ENCODE measurements around the gene PRDM5.

Gene PRDM5

GRCh38 chr4:120902925-120903324 lies 19.6 kb downstream of the PRDM5 start:
- DNase-seq: no peak

DNA sequence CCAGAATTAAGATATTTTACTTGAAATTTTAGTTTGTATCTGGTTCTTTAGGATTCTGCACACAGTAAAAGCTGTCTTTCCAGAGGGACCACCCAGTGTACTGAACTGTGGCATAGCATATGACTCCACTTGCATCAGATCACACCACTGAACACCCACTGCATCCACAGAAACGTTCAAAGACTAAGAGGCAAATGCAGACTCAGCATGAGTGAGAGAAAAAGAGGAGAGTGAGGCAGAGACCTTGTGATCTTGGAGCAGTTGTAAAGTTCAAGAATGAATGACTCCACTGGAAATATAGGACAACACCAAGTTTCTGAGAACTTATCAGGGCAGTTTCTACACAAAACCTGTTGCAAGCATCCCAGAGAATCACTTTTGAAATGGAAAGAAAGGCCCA lies 20.8 kb downstream of the PRDM5 start:
- DNase-seq: no peak

DNA sequence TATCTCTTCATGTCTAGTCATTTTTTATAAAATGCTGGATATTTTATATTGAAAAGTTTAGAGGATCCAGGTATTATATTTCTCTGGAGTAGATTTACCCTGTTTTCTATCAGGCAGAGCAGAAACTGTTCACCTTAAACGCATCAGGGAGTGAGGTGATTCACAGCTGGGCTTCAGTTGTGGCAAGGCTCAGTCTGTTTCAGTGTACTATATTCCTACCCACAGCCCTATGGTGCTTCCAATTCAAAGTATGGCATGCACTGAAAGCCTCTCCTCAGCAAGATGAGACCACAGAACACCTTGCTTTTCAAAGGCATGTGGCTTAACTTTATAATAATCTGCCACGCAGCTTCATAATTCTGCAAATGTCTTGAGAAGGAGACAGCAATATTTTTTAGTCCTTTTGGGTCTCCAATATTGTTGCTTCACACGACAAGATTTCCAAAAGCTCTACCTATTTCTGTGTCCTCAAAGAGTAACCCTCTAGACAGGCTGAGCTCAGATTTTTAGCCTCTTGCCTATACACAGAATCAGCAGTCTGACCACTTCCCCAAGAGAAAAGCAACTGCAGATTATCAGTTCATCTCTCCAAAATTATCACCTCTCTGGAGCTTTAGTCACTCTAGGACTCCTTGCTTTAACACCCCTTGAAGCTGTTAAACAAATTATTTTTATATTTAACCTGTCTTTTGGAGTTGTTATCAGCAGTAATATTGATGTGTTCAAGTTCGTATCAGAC lies 24.4 kb downstream of the PRDM5 start:
- no peak for DNase-seq

- DNase-seq: no peak
Measured at GRCh38 chr4:120895554-120895953, 27.0 kb downstream of the PRDM5 start.

- no peak for DNase-seq
Measured at GRCh38 chr4:120893314-120893713, 29.2 kb downstream of the PRDM5 start.

GRCh38 chr4:120886191-120886590 lies 36.3 kb downstream of the PRDM5 start:
- no peak for DNase-seq

GRCh38 chr4:120881846-120882245 lies 40.7 kb downstream of the PRDM5 start:
- DNase-seq: no peak

DNA sequence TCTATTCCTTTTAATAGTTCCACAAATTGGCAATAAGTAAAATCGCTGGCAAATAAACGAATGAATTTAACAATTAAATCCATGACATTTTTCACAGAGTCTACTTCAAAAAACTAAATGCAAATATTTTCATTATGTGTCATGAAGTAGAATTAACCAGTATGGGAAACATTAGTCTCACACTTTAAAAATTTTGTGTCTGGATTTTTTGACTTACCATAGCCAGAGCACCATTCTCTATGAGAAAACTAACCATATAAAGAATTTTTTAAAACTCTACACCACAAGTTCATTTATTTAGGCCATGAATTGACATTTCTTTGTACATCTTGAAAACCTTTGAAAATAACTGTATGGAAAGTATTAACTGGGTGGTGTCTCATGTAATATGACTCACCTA lies 41.2 kb downstream of the PRDM5 start:
- no peak for DNase-seq

- no peak for DNase-seq
Measured at GRCh38 chr4:120877021-120877420, 45.5 kb downstream of the PRDM5 start.

DNA sequence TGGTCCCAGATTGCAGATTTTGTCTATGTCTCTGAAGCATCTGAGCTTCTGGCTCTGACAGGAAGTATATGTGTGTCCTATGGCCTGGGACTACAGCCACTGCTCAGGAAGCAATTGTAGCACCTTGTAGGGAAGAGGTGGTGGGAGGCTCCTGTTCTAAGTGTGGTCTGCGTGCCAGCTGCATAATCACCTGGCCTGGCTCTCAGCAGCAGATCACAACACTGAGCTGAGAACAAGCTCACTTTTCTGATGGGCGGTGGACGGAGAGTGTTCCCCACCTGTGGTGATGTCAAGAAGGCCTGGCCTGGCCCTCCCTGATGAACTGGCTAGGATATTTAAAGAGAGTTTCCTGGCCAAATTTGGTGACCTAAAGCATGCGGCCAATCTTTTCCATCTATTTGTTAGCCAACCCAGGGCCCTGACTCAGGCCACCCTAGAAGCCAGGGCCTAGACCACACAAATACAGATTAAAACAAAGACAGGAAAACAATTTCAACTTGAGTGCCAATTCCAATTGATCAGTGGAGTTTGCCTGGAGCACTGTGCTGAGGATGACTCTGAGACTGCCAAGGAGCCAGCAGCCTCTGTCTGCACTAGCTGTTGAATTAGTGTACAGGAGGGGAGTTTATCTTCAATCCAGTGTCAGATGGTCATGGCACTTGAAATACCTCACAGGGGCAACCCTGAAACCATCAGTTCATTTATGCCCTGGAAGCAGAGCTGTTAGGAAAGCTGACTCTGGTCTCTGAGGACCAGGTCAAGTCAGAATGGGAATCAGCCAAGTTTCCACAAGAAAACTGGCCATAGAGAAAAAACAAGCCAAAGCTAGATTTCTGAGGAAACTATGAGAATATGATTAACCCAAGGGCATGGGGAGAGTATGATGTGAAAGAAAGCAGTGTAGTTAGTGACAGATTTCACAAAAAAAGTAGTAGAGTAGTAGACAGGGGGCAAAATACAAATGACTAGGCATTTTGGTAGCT lies 47.4 kb downstream of the PRDM5 start:
- DNase-seq: no peak

DNA sequence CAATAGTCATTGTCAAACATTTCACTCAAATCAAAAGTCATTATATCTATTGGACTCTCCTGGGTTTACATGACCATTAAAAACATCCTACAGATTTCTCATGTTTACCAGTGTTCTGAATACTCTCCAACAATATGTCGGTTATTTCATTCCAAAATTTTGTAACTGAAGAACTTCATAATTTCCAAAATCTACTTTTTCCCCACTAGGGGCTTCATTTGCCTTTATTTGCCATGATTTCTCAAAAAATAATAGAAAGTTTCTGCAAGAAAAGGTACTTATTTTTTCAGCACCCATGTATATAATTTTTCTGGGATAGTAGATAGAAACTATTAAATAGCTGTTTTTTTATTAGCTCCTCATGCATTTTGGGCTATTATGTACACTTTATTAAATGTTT lies 49.0 kb downstream of the PRDM5 start:
- no peak for DNase-seq

DNA sequence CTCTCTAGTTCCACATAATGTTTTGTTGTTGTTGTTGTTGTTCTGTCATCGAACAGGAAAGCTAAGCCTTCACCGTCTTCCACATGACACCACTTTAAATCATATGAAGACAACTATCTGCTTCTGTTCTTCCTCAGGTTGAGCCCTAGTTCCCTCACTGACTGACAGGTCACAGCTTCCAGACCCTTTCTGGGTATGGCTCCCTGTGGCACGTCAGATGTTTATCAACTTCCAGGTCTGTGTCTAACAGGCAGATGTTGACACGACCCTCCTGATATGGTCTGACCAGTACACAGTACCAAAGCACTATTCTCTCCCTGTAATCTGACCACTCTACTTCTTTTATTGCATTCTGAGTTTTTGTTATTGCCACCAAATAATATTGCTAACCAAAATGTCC lies 51.4 kb downstream of the PRDM5 start:
- DNase-seq: no peak

DNA sequence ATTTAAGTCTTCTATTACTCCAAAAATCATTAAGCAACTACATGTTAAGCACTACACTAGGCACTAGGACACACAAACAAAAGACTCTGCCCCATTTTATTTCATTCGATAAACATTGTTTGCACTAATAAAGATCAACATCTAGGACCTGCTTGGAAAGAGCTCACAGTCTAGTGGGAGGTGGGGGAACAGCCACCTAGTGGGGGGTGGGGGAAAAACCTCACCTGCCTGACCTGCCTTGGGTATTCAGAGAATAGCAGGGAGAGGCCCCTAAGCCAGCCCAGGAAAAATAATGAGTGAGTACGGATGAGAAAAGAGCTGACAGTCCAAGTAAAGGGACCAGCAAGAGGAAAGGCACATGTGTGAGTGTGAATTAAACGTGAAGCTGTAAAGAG lies 52.2 kb downstream of the PRDM5 start:
- DNase-seq: no peak

GRCh38 chr4:120869613-120870278 lies 52.8 kb downstream of the PRDM5 start:
- DNase-seq: no peak

- DNase-seq: no peak
Measured at GRCh38 chr4:120867506-120867905, 55.0 kb downstream of the PRDM5 start.

GRCh38 chr4:120865985-120866384 lies 56.5 kb downstream of the PRDM5 start:
- no peak for DNase-seq

DNA sequence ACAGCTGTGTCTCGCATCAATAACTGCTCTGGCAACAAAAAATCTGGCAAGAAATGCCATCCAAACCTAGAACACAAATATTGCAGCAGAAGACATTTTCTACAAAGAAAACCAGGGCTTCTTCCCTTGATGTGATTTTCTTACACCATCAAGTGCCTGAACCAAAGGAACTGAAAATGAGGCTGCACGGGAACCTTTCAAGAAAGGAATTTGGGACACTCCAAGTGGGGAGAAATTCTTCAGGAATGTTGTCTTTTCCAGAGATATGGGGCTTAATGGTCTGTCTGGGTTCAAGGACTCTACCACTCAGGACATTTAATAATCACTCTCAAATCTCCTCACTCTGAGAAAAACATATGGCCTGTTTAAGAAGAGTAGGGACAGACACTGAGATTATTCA lies 57.6 kb downstream of the PRDM5 start:
- no peak for DNase-seq

GRCh38 chr4:120862432-120862831 lies 60.1 kb downstream of the PRDM5 start:
- no peak for DNase-seq

- DNase-seq: no peak
Measured at GRCh38 chr4:120861852-120862251, 60.7 kb downstream of the PRDM5 start.

DNA sequence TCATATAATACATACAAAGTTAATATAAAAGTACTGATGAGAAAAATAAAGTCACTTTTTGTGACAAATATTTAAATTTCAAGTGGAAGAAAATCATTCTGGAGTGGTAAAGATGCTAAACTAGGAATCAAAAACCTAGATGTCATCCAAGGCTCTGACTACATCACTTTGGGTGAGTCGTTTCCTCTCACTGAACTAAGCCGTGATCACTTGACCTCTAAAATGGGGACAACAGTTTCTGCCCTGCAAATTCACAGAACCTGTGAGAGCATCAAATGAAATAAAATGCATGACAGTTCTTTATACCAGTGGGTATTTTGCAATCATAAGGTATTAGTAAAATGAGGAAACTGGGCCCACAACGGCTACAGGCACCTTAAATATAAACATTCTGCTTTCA lies 63.8 kb downstream of the PRDM5 start:
- DNase-seq: no peak

DNA sequence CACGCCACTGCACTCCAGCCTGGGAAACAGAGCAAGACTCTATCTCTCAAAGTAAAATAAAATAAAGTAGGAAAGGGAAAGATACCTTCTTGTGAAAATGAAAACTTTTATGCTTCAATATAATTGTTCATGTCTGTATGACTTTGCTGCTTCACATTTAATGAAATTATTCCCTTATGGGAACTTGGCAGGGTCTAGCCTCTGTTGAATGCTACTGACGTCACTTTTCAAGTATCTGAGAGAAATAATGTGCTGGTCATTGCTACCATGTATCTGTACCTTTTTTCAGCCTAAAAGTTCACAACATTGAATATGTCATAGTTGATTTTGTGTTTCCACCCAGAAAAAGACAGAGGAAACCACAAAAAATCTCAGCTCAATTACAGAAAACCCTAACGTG lies 65.2 kb downstream of the PRDM5 start:
- no peak for DNase-seq

DNA sequence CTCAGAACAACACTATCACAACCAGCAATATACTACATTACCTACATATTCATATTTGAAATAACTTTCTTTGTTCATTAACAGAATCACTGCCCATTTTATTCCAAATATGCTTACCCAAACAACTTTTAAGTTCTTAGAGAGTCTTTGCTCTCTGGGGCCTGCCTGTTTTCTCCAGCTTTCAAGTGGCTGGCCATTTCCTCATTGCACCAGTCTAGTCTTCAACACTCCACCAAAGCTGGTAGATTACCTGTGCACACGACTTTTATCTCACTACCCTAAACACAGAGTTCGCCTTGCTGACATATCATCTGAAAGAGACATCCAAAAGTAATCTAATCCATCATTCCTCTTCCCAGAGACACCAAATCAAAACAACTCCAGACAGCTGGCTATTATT lies 66.2 kb downstream of the PRDM5 start:
- no peak for DNase-seq

DNA sequence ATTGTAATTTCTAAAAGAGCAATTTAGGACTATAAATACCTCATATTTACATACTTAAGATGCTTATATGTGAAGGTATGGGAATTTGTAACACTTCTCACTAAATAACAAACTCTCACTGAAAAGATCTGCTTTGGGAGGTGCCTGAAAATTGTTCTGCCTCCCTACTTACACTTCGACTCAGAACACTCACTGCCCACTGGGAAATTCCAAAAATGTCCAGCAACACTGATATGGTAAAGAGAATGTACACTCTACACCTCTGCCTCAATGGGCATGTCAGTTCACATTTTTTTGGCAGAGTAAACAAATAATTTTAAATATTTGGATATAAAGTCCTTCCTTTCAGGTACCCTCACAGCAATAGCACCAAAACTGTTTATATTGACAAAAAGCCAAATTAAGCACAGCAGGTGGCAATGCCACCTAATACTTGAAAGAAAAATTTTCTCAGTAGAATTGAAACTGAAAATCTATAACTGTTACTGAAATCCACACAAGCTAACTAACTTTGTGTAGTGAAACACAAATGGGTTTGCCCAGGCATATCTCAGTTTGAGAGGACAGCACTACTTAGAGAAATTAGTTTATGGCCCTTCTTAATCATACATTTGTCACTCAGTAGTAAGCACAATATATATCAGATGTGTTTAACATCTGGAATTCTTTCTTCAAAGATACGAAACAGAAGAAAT lies 67.1 kb downstream of the PRDM5 start:
- no peak for DNase-seq
